ENCODE results near the gene UBXN1.

DNA sequence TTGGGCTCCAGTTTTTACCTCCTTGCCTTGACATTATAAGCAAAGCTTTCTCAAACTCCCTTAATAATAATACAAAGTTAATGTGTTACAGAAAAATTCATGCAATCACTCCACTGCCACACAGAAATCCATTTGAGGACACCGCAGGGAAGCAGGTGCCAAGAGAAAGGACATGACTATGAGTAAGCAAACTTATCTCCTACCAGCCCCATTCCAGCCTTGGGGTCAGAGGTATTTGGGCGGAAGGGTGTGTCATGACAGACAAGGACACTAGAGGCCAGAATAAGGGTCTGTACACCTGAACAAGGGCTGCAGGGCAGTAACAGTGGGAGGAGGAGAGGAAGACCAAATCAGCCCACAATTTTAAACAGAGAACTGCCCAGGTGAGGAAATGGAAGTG is 34.5 kb upstream of the UBXN1 start:
- TF ChIP-seq, protein P1, sequence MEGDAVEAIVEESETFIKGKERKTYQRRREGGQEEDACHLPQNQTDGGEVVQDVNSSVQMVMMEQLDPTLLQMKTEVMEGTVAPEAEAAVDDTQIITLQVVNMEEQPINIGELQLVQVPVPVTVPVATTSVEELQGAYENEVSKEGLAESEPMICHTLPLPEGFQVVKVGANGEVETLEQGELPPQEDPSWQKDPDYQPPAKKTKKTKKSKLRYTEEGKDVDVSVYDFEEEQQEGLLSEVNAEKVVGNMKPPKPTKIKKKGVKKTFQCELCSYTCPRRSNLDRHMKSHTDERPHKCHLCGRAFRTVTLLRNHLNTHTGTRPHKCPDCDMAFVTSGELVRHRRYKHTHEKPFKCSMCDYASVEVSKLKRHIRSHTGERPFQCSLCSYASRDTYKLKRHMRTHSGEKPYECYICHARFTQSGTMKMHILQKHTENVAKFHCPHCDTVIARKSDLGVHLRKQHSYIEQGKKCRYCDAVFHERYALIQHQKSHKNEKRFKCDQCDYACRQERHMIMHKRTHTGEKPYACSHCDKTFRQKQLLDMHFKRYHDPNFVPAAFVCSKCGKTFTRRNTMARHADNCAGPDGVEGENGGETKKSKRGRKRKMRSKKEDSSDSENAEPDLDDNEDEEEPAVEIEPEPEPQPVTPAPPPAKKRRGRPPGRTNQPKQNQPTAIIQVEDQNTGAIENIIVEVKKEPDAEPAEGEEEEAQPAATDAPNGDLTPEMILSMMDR (conservative IDR thresholded peaks at IDR 0.05; ENCODE audit: low read depth, low read length): no peak
- no peak for TF ChIP-seq EZH2 (IDR thresholded peaks at IDR 0.05; ENCODE audit: borderline replicate concordance, low read depth, low read length, poor library complexity, severe bottlenecking)
